GM12874 (cell line): ENCODE measurements around the gene MEIS2.

Source experiments
- CTCF ChIP-seq: IDR thresholded peaks from 2 replicates; pipeline ENCODE4 v1.5.1; 2011; ENCODE audit warnings: low read depth, mild to moderate bottlenecking, control low read depth, low read length, moderate library complexity; ENCODE audit not compliant: insufficient read depth

MEIS2 gene

GRCh38 chr15:36893276-36893675 is 207.1 kb downstream of the MEIS2 start:
- no peak for TF ChIP-seq CTCF

- no peak for TF ChIP-seq CTCF
Observed at GRCh38 chr15:36888011-36888992, 212.0 kb downstream of the MEIS2 start.

- TF ChIP-seq CTCF, result no peak
Observed at GRCh38 chr15:36887214-36887961, 213.0 kb downstream of the MEIS2 start.

- no peak for TF ChIP-seq CTCF
Observed at GRCh38 chr15:36886701-36887100, 213.6 kb downstream of the MEIS2 start.

GRCh38 chr15:36886191-36886590 is 214.2 kb downstream of the MEIS2 start:
- no peak for TF ChIP-seq CTCF

- TF ChIP-seq CTCF, result no peak
Observed at GRCh38 chr15:36885771-36886170, 214.6 kb downstream of the MEIS2 start.

GRCh38 chr15:36884936-36885635 is 215.3 kb downstream of the MEIS2 start:
- TF ChIP-seq CTCF, result no peak
